Mucosa of rectum (tissue), 2 donors: ENCODE results near the gene NTPCR.

ENCODE experiments used
- H3K27ac ChIP-seq, 2 donors: one replicate each; pipeline ENCODE4 v1.7.0; 2013; ENCODE audit warnings: inconsistent platforms in 2 of 2, low read depth in 2 of 2, low read length in 2 of 2
- H3K27me3 ChIP-seq, 2 donors: one replicate each; pipeline ENCODE4 v1.7.0; 2013; ENCODE audit warnings: low read length in 2 of 2; ENCODE audit not compliant: control insufficient read depth in 2 of 2, insufficient read depth in 2 of 2
- H3K36me3 ChIP-seq, 2 donors: one replicate each; pipeline ENCODE4 v1.7.0; 2013; ENCODE audit warnings: low read length in 2 of 2; ENCODE audit not compliant: control insufficient read depth in 2 of 2, insufficient read depth in 2 of 2
- H3K4me1 ChIP-seq, 2 donors: one replicate each; pipeline ENCODE4 v1.7.0; 2013; ENCODE audit warnings: low read length in 2 of 2, mild to moderate bottlenecking in 1 of 2; ENCODE audit not compliant: control insufficient read depth in 2 of 2, insufficient read depth in 2 of 2
- H3K4me3 ChIP-seq, 2 donors: one replicate each; pipeline ENCODE4 v1.7.0; 2013; ENCODE audit warnings: low read length in 2 of 2
- H3K9ac ChIP-seq, 2 donors: one replicate each; pipeline ENCODE4 v1.7.0; 2013; ENCODE audit warnings: low read length in 2 of 2, low read depth in 1 of 2, mild to moderate bottlenecking in 1 of 2
- H3K9me3 ChIP-seq, 2 donors: one replicate each; pipeline ENCODE4 v1.7.0; 2013; ENCODE audit warnings: low read length in 2 of 2; ENCODE audit not compliant: control insufficient read depth in 2 of 2
- donor health status: healthy.
- donor health status: Normal muscosa, but diverticular disease.

Gene NTPCR

GRCh38 chr1:232958067-232958466, 7.7 kb downstream of the NTPCR start:
- H3K4me1 ChIP-seq, result no peaks in the 10 kb centered on the region
- H3K9ac ChIP-seq, result no peak overlapping the region
- no peak overlapping the region for H3K27ac ChIP-seq
- H3K27me3 ChIP-seq, result no peaks in the 10 kb centered on the region
- H3K36me3 ChIP-seq, result peaks cover 16 to 17% of the 10 kb centered on the region in 2 donors
- peaks cover 0 to 2% of the 10 kb centered on the region in 2 donors for H3K9me3 ChIP-seq
- no peak overlapping the region for H3K4me3 ChIP-seq

GRCh38 chr1:232962761-232963745, 12.6 kb downstream of the NTPCR start:
- Histone ChIP-seq H3K9me3 (peaks cover 0 to 2% of the 10 kb centered on the region in 2 donors), H3K27ac (peak overlapping the region in 1 of 2 donors; percentile 9), H3K9ac (no peak overlapping the region), H3K36me3 (peaks cover 11 to 16% of the 10 kb centered on the region in 2 donors), H3K4me3 (no peak overlapping the region), H3K27me3 (no peaks in the 10 kb centered on the region), H3K4me1 (peaks cover 8 to 10% of the 10 kb centered on the region in 2 donors)

GRCh38 chr1:232964601-232965000, 14.2 kb downstream of the NTPCR start:
- H3K4me1 ChIP-seq, result peaks cover 8 to 10% of the 10 kb centered on the region in 2 donors
- no peaks in the 10 kb centered on the region for H3K9me3 ChIP-seq
- no peaks in the 10 kb centered on the region for H3K27me3 ChIP-seq
- no peak overlapping the region for H3K27ac ChIP-seq
- no peak overlapping the region for H3K4me3 ChIP-seq
- no peak overlapping the region for H3K9ac ChIP-seq
- peaks cover 12 to 22% of the 10 kb centered on the region in 2 donors for H3K36me3 ChIP-seq

GRCh38 chr1:232965124-232965911, 14.9 kb downstream of the NTPCR start:
- peaks cover 12 to 28% of the 10 kb centered on the region in 2 donors for H3K36me3 ChIP-seq
- H3K9ac ChIP-seq, result no peak overlapping the region
- H3K9me3 ChIP-seq, result no peaks in the 10 kb centered on the region
- H3K4me1 ChIP-seq, result peaks cover 8 to 10% of the 10 kb centered on the region in 2 donors
- no peaks in the 10 kb centered on the region for H3K27me3 ChIP-seq
- H3K27ac ChIP-seq, result no peak overlapping the region
- H3K4me3 ChIP-seq, result no peak overlapping the region

GRCh38 chr1:232965912-232966217, 15.5 kb downstream of the NTPCR start:
- Histone ChIP-seq H3K9me3 (no peaks in the 10 kb centered on the region), H3K36me3 (peaks cover 15 to 33% of the 10 kb centered on the region in 2 donors), H3K9ac (no peak overlapping the region), H3K4me1 (peaks cover 8 to 10% of the 10 kb centered on the region in 2 donors), H3K4me3 (no peak overlapping the region), H3K27ac (peak overlapping the region in 1 of 2 donors; percentile 59), H3K27me3 (no peaks in the 10 kb centered on the region)

GRCh38 chr1:232966663-232967062, 16.3 kb downstream of the NTPCR start:
- H3K9ac ChIP-seq, result peak overlapping the region in 1 of 2 donors; percentile 56
- H3K9me3 ChIP-seq, result no peaks in the 10 kb centered on the region
- H3K4me3 ChIP-seq, result no peak overlapping the region
- peaks cover 23 to 36% of the 10 kb centered on the region in 2 donors for H3K36me3 ChIP-seq
- H3K27me3 ChIP-seq, result no peaks in the 10 kb centered on the region
- H3K4me1 ChIP-seq, result peaks cover 8 to 10% of the 10 kb centered on the region in 2 donors
- peak overlapping the region; percentile 68 to 78 for H3K27ac ChIP-seq

- no peak overlapping the region for H3K9ac ChIP-seq
These were observed 18.0 kb downstream of the NTPCR start for GRCh38 chr1:232968391-232968790.

GRCh38 chr1:232968965-232969364, 18.6 kb downstream of the NTPCR start:
- Histone ChIP-seq H3K9ac (no peak overlapping the region), H3K9me3 (peaks cover under 1 to 11% of the 10 kb centered on the region in 2 donors), H3K27me3 (no peaks in the 10 kb centered on the region), H3K27ac (no peak overlapping the region), H3K4me1 (peaks cover 8 to 10% of the 10 kb centered on the region in 2 donors), H3K36me3 (peaks cover 44 to 56% of the 10 kb centered on the region in 2 donors), H3K4me3 (no peak overlapping the region)

More at GRCh38 chr1:232968391-232968790, 18.0 kb downstream of the NTPCR start:
- peaks cover 8 to 10% of the 10 kb centered on the region in 2 donors for H3K4me1 ChIP-seq
- H3K27me3 ChIP-seq, result no peaks in the 10 kb centered on the region
- H3K4me3 ChIP-seq, result no peak overlapping the region
- H3K36me3 ChIP-seq, result peaks cover 38 to 51% of the 10 kb centered on the region in 2 donors
- no peak overlapping the region for H3K27ac ChIP-seq
- H3K9me3 ChIP-seq, result peaks cover 0 to 8% of the 10 kb centered on the region in 2 donors

- no peak overlapping the region for H3K4me3 ChIP-seq
- peaks cover 3 to 15% of the 10 kb centered on the region in 2 donors for H3K9me3 ChIP-seq
- H3K4me1 ChIP-seq, result peaks cover 8 to 10% of the 10 kb centered on the region in 2 donors
- peaks cover 50 to 62% of the 10 kb centered on the region in 2 donors for H3K36me3 ChIP-seq
- H3K9ac ChIP-seq, result no peak overlapping the region
- H3K27me3 ChIP-seq, result no peaks in the 10 kb centered on the region
- H3K27ac ChIP-seq, result no peak overlapping the region
These were observed 19.4 kb downstream of the NTPCR start for GRCh38 chr1:232969799-232970198.

GRCh38 chr1:232970508-232970907, 20.1 kb downstream of the NTPCR start:
- H3K4me3 ChIP-seq, result no peak overlapping the region
- peaks cover 3 to 15% of the 10 kb centered on the region in 2 donors for H3K9me3 ChIP-seq
- no peaks in the 10 kb centered on the region for H3K27me3 ChIP-seq
- peaks cover 8 to 10% of the 10 kb centered on the region in 2 donors for H3K4me1 ChIP-seq
- peaks cover 50 to 62% of the 10 kb centered on the region in 2 donors for H3K36me3 ChIP-seq
- no peak overlapping the region for H3K9ac ChIP-seq
- H3K27ac ChIP-seq, result no peak overlapping the region
